Chondrocyte (in vitro differentiated cells): Measurements from ENCODE around the gene LARP1. TPM values are rescaled to one million over a fixed set of nuclear protein-coding genes. Genes with fewer than 3 reads are reported as not detected.
A peak's percentile ranks its signal among the peaks of the same experiment; 100 is the strongest.

ENCODE experiments used
- DNase-seq: peaks from one replicate; pipeline ENCODE4 v3.0.0; 2021; ENCODE audit warnings: mixed read lengths, low spot score
- H3K27ac Mint-ChIP-seq: one replicate; pipeline ENCODE4 v1.8.0; 2021; ENCODE audit warnings: mild to moderate bottlenecking, moderate library complexity, mixed read lengths; ENCODE audit not compliant: unreplicated experiment
- H3K27me3 Mint-ChIP-seq: 2 replicates; pipeline ENCODE4 v1.8.0; 2021; ENCODE audit warnings: low read depth, mixed read lengths
- H3K36me3 Mint-ChIP-seq: 2 replicates; pipeline ENCODE4 v1.8.0; 2021; ENCODE audit warnings: low read depth, mixed read lengths
- H3K4me1 Mint-ChIP-seq: 2 replicates; pipeline ENCODE4 v1.8.0; 2021; ENCODE audit warnings: low read depth, mild to moderate bottlenecking, mixed read lengths
- H3K4me3 Mint-ChIP-seq: one replicate; pipeline ENCODE4 v1.8.0; 2021; ENCODE audit warnings: mild to moderate bottlenecking, moderate library complexity, mixed read lengths; ENCODE audit not compliant: unreplicated experiment
- H3K9me3 Mint-ChIP-seq: 2 replicates; pipeline ENCODE4 v1.8.0; 2021; ENCODE audit warnings: low read depth, mixed read lengths
- total RNA-seq: library from RNA; stranded (reverse); gene quantifications from 3 replicates; pipeline ENCODE4 v1.2.1, GENCODE V29; 2021
- TF ChIP-seq, protein P1 (sequence below): fragments of 200-600 bp; sonication (generic); IDR thresholded peaks from 2 replicates; pipeline ENCODE4 v1.5.0; 2021; ENCODE audit warnings: antibody characterized with exemption, mild to moderate bottlenecking, moderate library complexity

LARP1 gene
- total RNA-seq, 1 donor from 2014 or later, result 258 TPM

GRCh38 chr5:154754460-154755360 is 467 bp upstream of the LARP1 start:
- Mint-ChIP-seq H3K27ac (peak overlapping the region; percentile 97), H3K27me3 (no peaks in the 10 kb centered on the region), H3K36me3 (peaks cover 3% of the 10 kb centered on the region), H3K9me3 (no peaks in the 10 kb centered on the region), H3K4me3 (peak overlapping the region; percentile 75), H3K4me1 (peaks cover 40% of the 10 kb centered on the region)
- DNase-seq, result peak; percentile 100
- TF ChIP-seq, protein P1, sequence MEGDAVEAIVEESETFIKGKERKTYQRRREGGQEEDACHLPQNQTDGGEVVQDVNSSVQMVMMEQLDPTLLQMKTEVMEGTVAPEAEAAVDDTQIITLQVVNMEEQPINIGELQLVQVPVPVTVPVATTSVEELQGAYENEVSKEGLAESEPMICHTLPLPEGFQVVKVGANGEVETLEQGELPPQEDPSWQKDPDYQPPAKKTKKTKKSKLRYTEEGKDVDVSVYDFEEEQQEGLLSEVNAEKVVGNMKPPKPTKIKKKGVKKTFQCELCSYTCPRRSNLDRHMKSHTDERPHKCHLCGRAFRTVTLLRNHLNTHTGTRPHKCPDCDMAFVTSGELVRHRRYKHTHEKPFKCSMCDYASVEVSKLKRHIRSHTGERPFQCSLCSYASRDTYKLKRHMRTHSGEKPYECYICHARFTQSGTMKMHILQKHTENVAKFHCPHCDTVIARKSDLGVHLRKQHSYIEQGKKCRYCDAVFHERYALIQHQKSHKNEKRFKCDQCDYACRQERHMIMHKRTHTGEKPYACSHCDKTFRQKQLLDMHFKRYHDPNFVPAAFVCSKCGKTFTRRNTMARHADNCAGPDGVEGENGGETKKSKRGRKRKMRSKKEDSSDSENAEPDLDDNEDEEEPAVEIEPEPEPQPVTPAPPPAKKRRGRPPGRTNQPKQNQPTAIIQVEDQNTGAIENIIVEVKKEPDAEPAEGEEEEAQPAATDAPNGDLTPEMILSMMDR, result peak; percentile 70

GRCh38 chr5:154756009-154756867 is 1.1 kb downstream of the LARP1 start:
- H3K4me3 Mint-ChIP-seq, result peak overlapping the region; percentile 96
- H3K4me1 Mint-ChIP-seq, result peaks cover 51% of the 10 kb centered on the region
- no peaks in the 10 kb centered on the region for H3K9me3 Mint-ChIP-seq
- no peaks in the 10 kb centered on the region for H3K27me3 Mint-ChIP-seq
- TF ChIP-seq, protein P1, result no peak
- H3K36me3 Mint-ChIP-seq, result peaks cover 3% of the 10 kb centered on the region
- H3K27ac Mint-ChIP-seq, result peak overlapping the region; percentile 97
- no peak for DNase-seq

- peak overlapping the region; percentile 96 for H3K4me3 Mint-ChIP-seq
- no peaks in the 10 kb centered on the region for H3K27me3 Mint-ChIP-seq
- peak overlapping the region; percentile 97 for H3K27ac Mint-ChIP-seq
- TF ChIP-seq, protein P1, result no peak
- no peak for DNase-seq
- H3K9me3 Mint-ChIP-seq, result no peaks in the 10 kb centered on the region
- H3K4me1 Mint-ChIP-seq, result peaks cover 60% of the 10 kb centered on the region
- H3K36me3 Mint-ChIP-seq, result peaks cover 3% of the 10 kb centered on the region
Observed at GRCh38 chr5:154756868-154757813, 2.0 kb downstream of the LARP1 start.

GRCh38 chr5:154757814-154758406 is 2.7 kb downstream of the LARP1 start:
- H3K27me3 Mint-ChIP-seq, result no peaks in the 10 kb centered on the region
- peak overlapping the region; percentile 89 for H3K4me3 Mint-ChIP-seq
- TF ChIP-seq, protein P1, result no peak
- no peaks in the 10 kb centered on the region for H3K9me3 Mint-ChIP-seq
- no peak for DNase-seq
- peak overlapping the region; percentile 84 for H3K27ac Mint-ChIP-seq
- H3K36me3 Mint-ChIP-seq, result peaks cover 3% of the 10 kb centered on the region
- H3K4me1 Mint-ChIP-seq, result peaks cover 66% of the 10 kb centered on the region
